Stimulated activated CD4-positive, alpha-beta T cell treated with anti-CD3 and anti-CD28 coated beads, Interleukin-15, amount 100 ng/mL, for 48 hours (primary cell): Measurements from ENCODE around the gene PTPRM.

Experiments
- DNase-seq, 2 donors: peaks; one replicate each; pipeline ENCODE4 v3.0.0-alpha.2; 2020; ENCODE audit warnings: low read depth in 2 of 2

The PTPRM gene

GRCh38 chr18:7626922-7627440 is 59.9 kb downstream of the PTPRM start:
- DNase-seq: no peak

GRCh38 chr18:7629416-7629815 is 62.3 kb downstream of the PTPRM start:
- no peak for DNase-seq

- no peak for DNase-seq
These were observed 63.8 kb downstream of the PTPRM start for GRCh38 chr18:7630731-7631442.

GRCh38 chr18:7632152-7633098 is 65.3 kb downstream of the PTPRM start:
- DNase-seq: no peak

- no peak for DNase-seq
These were observed 66.1 kb downstream of the PTPRM start for GRCh38 chr18:7633171-7633570.

GRCh38 chr18:7635948-7636347 is 68.8 kb downstream of the PTPRM start:
- DNase-seq: no peak

GRCh38 chr18:7637269-7637668 is 70.2 kb downstream of the PTPRM start:
- no peak for DNase-seq

- DNase-seq: no peak
These were observed 71.2 kb downstream of the PTPRM start for GRCh38 chr18:7638321-7638720.

- no peak for DNase-seq
These were observed 74.7 kb downstream of the PTPRM start for GRCh38 chr18:7641813-7642212.

GRCh38 chr18:7642331-7642890 is 75.3 kb downstream of the PTPRM start:
- no peak for DNase-seq

GRCh38 chr18:7645756-7646155 is 78.6 kb downstream of the PTPRM start:
- DNase-seq: no peak

GRCh38 chr18:7646174-7646886 is 79.2 kb downstream of the PTPRM start:
- no peak for DNase-seq

- no peak for DNase-seq
These were observed 80.4 kb downstream of the PTPRM start for GRCh38 chr18:7647500-7647899.

GRCh38 chr18:7657050-7657449 is 89.9 kb downstream of the PTPRM start:
- DNase-seq: no peak

GRCh38 chr18:7657937-7658336 is 90.8 kb downstream of the PTPRM start:
- no peak for DNase-seq

GRCh38 chr18:7658701-7659100 is 91.6 kb downstream of the PTPRM start:
- no peak for DNase-seq

GRCh38 chr18:7661207-7661606 is 94.1 kb downstream of the PTPRM start:
- DNase-seq: no peak

- no peak for DNase-seq
These were observed 95.8 kb downstream of the PTPRM start for GRCh38 chr18:7662866-7663265.

GRCh38 chr18:7663366-7664312 is 96.5 kb downstream of the PTPRM start:
- DNase-seq: no peak

GRCh38 chr18:7666195-7666776 is 99.2 kb downstream of the PTPRM start:
- DNase-seq: no peak
